T-helper 1 cell treated with Interleukin-12 subunit alpha and Interleukin-12 subunit beta and Interleukin-4 antibody, amounts not matched to agents 30 ng/mL and 1 ng/mL, for 36 hours (primary cell): Measurements from ENCODE around the gene LRP3. TPM values are rescaled to one million over a fixed set of nuclear protein-coding genes. Genes with fewer than 3 reads are reported as not detected.
"Not testable (repeated sequence)": the region's sequence is repeated elsewhere in the genome, so short reads cannot be mapped to it uniquely, and the experiment has no call there.

Experiments used
- intact Hi-C: fragments of 100-400 bp; cut with micrococcal nuclease; formaldehyde crosslinking; loops from one replicate; pipeline ENCODE4 v1.15.1; 2024
- total RNA-seq: library from RNA; stranded (reverse); gene quantifications from 2 replicates; pipeline ENCODE4 v1.2.3, GENCODE V29; 2022

The LRP3 gene
- total RNA-seq, 1 donor from 2014 or later: 0.05 TPM

DNA sequence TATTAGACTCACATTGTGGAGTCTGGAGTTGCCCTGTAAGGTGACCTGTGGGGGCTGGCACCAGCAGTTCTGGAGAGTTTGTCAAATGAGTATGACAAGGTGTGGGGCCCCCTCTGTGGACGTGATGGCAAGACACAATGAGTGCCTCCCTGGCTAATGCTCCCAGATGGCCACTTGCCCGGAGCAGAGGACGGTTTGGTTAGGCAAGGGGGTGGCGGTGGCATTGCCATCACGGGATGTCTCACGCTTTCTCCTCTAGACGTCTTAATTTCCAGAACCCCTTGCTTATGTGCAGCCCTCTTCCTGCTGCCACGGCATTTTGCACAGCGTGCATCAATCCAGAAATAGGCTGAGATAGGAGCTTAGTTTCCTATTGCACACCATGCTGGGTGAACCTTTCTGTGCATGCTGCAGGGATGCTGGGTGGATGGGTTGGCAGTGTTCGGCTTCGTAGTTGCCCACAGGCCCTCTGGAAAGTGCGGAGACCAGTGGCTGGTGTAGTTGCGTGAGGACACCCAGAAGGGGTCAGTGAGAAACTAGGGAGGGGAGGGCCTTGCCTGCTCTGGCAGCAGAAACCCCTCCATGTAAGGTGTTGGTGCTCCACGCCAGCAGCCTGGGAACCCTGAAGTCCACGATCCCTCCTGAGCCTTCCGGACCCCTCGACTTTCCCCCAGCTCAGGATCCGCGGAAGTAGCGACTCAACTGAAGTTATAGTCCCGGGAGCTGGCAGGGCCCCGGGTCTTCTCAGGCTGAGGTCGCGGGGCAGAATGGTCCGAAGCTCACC, 18.1 kb upstream of the LRP3 start:
- intact Hi-C loops: loop anchor here (2.0 to 5.0 kb wide), 6 partner anchors 95 to 1961 kb away; partner anchors contain the start of genes DPY19L3, GPATCH1 and ZNF507

DNA sequence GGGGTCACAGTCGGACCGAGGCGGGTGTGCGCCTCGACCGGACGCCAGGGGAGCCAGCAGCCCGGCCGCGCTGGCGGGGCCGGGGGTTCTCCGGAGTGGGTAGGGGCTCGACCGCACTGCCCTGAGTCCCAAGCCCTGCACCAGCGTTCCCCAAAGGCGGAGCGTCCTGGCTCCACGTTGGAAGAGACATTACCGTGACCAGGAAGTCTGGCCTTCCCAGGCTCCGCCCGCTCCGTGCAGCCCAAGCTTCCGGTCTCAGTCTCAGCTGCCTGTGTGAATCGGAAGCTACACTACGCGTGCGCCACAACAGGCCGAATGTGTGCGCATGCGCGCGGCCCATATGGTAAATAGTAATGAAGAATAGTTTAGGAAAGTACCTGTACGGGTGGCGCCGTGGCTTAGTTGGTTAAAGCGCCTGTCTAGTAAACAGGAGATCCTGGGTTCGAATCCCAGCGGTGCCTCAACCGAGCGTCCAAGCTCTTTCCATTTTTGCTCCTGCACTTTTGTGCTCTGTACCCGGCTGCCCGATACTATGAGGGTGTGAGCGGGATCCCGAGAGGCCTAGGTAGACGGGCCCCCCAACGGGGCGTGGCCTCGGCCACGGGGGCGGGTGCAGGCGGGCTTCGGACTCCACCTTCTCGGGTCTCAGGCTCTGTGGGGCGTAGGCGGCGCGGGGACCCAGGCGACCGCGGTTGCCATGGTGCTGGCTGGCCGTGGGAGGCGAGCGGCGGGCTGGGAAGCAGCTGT, 17.3 kb upstream of the LRP3 start:
- intact Hi-C loops: loop anchor here (1.0 to 5.0 kb wide), 16 partner anchors 17 to 1962 kb away; partner anchors contain the start of genes ANKRD27, CEBPG, DPY19L3 and FAAP24

DNA sequence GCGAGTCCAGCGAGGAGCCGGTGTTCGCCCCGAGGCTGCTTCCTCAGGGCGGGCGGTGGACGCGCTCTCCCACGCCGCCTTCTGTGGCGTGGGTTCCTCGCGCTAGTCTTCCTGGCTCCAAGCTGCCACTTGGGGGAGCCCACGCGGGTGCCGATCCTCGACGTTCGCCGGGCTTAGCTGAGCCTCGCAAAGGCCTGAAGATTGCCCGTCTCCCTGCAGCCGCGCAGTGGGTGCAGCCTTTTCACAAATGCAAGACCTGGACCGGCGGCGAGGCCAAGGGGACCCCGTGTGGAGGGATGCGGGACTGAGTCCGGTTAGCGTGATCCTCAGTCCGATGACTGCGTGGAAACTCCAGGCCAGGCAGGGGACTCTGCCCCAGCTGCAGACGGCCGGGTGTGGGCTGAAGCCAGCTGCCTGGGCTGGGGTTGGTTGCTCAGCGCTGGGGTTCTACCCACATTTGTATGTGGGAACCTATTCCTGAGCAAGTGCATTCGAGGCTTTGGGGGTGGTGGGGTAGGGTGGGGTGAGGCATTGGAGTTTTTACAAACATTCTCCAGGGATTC, 16.6 kb upstream of the LRP3 start:
- intact Hi-C loops: loop anchor here (1.0 to 5.0 kb wide), 16 partner anchors 17 to 1963 kb away; partner anchors contain the start of genes ANKRD27, CEBPG, DPY19L3 and FAAP24

DNA sequence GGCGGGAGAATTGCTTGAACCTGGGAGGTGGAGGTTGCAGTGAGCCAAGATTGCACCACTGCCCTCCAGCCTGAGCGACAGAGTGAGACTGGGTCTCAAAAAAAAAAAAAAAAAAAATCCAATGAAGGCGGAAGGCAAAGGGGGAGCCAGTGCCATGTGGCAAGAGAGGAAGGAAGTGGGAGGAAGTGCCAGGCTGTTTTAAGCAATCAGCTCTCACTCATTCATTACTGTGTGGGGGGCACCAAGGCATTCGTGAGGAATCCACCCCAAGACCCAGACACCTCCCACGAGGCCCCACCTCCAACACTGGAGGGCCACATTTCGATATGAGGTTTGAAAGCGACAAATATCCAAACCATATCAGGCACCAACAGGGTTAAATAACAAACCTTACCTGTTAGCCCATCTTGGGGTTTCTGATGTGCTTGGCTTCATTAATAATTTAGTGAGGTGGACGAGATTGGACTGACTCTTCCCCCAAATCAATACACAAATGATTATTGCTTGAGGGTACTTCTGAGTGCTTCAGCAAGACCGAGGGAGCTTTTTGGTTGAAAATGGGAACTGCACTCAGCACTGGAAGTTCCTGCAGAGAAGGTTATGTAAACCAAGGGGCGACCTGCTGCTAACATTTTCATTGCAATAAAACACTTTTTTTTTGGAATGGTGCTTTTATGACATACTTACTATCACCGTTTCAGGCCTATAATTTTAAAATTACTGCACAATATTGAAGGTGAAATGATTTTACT, 7.5 kb upstream of the LRP3 start:
- intact Hi-C loops: no loop called here

DNA sequence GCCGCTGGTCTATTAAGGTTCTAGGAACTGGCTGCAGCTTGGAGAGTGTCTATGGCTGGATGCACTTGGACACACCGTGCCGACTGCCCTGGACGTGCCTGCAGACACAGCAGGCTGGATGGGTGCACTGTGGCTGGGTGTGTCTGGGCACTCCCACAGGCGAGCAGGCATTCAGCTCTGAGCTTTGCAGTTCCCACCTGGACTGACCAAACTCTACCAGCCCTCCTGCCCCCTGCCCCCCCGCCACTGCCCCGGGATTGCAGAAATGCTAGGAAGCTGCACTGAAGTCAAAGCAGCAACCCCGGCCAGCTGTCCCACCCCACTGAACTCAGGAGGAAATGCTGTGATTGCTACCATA, 7.0 kb upstream of the LRP3 start:
- intact Hi-C loops: no loop called here

DNA sequence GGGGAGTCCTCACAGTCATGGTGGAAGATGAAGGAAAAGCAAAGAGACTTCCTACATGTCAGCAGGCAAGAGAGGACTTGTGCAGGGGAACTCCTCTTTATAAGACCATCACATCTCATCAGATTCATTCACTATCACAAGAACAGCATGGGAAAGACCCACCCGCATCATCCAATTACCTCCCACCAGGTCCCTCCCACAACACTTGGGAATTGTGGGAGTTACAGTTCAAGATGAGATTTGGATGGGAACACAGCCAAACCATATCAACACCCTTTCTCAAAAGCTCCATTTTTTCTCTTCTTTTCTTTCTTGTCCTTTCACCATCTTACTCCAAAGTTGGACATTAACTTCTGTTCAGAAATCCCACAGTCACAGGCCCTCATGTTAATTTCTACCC, 4.7 kb upstream of the LRP3 start:
- intact Hi-C loops: no loop called here

DNA sequence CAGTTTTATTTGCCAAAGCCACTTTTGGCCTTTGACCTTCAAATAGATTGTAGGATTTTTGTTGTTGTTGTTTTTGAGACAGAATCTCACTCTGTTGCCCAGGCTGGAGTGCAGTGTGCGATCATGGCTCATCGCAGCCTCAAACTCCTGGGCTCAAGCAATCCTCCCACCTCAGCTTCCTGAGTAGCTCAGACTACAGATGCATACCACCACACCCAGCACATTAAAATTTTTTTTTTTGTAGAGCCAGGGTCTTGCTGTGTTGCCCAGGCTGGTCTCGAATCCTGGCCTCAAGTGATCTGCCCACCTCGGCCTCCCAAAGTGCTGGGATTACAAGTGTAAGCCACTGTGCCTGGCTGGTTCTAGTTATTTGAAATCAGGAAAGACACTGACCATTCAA, 3.0 kb upstream of the LRP3 start:
- intact Hi-C loops: not testable (repeated sequence)

DNA sequence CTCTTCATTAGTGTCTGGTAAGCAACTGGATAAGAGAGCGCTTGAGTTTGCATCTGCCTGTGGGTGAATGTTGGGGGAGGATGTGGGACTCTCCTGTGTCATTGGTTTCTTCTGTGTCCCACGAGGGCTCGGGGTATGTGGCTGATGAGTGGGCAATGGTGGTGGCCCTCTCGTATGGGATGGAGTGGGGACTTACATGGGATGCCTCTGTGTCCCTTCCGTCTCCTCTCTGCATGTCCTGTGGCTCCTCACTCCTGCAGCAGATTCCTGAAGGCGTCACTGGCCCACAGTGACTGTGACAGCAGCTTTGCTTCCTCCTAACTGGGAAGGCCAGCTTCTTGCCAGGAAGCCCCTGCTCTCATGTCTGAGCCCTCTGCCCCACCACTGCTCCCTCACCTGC, 2.6 kb upstream of the LRP3 start:
- intact Hi-C loops: no loop called here

DNA sequence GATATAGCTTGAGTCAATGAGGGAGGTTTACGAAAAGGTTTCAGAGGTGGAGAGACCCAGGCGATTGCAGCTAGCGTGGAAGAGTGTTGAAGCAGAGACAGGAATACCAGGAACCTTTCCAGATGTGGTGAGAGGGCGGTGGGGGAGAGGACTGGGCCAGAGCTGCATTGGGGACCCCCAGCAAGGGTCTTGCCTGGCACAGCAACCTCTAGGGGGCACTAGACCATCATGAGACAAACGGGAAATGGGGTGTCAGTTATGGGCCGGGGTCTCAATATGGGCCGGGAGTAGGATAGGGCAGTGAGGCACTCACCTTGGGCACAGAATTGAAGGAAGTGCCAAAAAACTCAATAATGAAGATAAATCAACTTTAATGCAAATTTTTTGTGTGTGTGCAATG, 2.1 kb upstream of the LRP3 start:
- intact Hi-C loops: no loop called here

DNA sequence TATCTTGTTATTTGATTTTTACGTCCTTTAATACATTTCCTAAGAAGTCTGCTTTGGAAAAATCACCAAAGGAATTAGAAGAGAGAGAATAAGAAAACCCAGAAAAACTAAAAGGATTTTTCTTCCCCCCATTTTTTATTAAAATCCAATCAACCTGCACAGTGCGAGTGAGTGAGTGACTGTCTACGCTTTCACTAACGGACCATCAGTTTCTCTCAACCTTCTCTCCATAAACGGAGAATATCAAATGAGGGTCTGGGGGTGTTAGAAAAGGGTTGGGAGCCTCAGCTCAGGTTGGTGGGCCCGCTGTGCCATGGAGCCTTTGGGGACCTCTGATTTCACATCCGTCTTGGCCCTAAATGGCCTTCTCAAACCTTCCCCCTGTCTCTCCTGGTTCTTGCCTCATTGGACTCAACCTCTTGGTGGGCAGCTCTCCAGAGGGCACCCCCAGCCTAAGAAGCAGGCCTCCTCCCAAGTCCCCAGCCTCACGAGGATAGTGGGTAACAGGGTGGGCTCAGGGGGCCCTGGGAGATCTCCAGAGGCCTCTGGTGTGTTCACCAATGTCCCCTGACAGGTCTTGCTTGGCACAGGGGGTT, 763 bp upstream of the LRP3 start:
- intact Hi-C loops: no loop called here

DNA sequence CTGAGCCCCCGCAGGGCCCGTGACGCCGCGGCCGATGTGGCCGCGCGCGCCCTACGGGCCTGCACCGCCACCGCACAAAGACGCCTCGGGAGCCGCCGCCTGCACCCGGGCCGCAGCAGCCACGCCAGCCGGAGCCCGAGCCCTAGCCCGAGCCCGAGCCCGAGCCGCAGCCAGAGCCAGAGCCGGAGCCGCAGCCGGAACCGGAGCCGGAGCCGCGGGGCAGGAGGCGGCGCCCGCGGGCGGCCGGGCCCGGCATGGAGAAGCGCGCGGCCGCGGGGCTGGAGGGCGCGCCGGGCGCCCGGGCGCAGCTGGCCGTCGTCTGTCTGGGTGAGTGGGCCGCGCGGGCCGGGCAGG, 379 bp downstream of the LRP3 start:
- intact Hi-C loops: no loop called here

DNA sequence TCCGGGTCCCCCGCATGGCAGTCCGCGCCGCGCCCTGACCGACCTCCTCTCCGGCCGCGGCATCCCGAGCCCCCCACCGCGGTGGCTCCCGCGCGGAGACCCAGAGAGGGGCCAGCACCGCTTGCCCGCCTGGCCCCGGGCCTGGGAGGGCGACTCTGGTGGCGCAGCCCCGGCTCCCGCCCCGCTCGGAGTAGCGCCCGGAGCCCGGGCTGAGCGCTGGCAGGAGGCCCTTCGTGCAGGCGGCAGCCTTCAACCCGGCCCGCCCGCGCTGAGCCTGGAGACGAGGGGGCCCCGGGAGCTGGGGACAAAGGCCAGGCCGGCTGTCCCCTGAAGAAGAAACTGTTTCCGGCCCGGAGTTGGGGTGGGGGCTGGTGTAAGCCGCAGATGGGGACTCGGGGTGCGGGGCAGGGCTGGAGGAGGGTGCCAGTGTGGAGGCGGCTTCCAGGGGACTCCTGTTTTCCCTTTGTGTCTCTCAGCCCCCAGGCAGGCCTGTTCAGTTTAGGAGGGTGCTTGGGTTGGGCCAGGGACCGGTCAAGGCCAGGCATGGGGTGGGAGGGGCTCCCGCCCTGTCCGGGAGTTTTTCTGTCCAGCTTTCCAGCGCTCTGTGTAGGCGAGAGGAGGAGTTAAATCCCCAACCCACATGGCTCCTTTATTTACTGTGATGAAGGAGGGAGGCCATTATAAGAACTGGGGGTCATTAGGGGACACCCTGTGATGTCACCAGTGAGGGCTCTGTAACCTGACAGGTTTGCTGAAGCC, 935 bp downstream of the LRP3 start:
- intact Hi-C loops: no loop called here

DNA sequence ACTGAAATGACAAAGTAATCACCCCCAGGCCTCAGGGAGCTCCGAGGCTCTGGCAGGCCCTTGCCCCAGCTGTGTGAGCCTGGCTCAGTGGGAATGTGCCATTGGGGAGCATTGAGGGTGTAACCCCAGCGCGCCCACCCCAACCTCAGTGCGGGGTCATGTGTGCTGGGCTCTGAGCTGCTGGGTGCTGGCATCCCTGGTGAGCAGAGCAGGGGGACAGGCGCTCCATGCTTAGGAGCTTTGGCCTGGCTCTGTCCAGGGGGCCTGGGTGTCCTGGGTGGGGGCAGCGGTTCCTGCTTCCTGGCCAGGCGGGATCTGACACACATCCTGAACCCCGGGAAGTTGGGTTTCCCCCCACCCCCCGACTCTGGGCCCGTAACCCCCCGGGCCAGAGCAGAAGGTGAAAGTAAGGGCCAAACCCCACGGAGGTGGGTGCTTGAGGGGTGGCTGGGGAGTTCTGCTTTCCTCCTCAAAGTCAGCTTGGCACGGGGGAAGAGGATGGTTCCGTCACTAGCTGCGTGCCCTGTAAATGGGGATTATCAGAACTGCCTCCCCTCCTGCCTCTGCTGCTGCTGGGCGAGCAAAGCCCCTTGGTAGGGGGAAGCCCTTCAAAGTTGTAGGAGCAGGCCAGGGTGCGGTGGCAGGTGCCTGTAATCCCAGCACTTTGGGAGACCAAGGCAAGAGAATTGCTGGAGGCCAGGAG, 1.7 kb downstream of the LRP3 start:
- intact Hi-C loops: no loop called here

DNA sequence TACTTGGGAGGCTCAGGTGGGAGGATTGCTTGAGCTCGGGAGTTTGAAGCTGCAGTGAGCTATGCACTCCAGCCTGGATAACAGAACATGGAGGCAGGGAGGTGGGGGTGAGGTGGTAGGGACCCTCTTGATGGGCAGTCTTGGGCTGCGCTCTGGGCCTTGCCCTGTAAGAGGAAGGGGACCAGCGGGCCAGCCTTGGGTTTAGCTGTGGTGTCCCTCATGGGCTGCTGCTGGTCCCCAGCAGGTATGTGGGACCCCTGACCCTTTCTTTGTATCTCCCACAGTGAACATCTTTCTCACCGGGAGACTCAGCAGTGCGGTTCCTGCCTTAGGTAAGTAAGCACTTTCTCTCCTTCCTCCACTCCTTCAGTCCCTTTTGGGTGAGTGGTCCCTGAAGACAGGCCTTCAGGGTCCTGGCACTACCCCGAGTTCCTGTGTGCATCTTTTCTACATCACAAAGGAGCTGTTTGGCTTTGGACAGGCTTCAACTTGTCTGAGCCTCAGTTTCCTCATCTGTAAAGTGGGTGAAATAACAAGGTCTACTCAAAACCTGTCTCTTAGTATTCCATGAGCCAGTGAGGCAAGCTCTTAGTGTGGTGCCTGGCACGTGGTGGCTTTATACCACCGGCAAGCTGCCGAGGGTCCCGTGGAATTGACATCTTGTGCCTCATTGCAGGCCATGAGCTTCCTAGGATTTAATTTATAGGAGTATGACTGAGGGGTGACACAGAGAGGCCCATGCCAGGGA, 2.5 kb downstream of the LRP3 start:
- intact Hi-C loops: no loop called here

DNA sequence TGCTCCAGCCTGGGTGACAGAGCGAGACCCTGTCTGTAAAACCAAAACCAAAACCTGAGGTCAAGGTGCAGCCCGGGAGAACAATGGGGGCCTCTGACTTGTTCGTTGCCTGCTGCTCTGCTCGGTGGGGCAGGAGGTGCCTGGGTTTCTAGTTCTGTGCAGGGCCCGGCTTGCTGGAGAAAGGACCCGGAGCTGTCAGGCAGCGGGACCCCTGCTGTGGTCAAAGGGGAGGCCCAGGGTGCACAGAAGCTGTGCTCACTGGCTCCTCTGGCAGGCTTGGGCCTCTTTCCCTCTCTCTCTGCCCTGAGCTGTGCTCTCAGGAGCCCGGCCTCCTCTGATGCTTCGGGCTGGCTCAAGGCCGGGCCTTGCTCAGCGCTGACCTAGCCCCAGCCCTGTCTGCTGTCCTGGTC, 3.5 kb downstream of the LRP3 start:
- intact Hi-C loops: no loop called here

DNA sequence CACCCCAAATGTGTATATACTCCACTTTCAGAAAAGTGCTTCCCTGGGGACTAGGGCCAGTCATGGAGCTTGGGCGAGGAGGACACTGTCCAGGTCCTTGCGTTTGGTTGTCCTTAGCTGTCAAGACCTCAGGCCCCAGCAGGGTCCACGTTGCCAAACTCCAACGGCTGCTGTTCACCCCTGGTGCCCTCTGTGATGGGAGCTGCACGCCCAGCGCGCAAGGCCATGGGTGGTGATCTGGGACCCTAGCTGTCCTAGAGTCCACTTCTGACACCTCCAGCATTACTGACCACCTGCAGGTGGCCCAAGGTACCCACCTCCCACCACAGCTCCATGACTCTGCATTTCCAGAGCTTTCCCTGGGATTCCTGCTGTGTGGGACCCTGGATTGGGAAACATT, 4.0 kb downstream of the LRP3 start:
- intact Hi-C loops: no loop called here

DNA sequence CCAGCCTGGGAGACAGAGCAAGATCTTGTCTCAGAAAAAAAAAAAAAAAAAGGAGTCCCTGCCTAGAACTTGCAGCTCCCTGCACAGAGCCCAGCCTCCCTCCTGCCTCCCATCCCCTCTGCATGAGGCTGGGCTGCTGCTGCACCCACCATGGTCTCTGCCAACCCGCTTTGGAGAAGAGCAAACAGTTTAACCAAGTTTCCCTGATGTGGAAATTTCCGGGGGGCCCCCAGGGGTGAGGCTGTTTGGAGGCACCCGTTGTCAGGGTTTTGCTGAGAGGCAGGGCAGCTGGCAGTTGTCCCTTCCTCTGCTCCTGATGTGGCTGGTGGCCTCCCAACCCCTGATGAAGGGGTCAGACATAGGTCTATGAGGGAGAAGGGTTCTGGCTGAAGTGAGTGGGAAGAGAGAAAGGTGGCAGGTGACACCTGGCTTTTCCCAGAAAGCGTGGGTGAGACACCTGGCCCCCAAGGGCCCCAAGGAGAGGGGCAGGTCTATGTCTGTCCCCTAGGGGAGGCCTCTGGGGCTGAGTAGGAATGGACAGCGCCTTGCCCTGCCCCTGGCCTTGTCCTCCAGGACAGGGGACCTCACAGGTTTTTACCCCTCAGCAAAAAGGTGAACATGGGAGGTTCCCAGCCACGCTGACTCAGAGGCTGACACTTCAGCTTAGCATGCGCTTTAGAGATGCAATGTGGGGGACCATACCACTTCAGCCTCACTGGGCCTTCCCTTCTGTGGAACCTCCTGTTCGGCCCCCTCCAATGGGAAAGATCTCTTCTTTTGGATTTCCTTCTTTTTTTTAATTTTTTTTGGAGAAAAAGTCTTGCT, 5.5 kb downstream of the LRP3 start:
- intact Hi-C loops: no loop called here

DNA sequence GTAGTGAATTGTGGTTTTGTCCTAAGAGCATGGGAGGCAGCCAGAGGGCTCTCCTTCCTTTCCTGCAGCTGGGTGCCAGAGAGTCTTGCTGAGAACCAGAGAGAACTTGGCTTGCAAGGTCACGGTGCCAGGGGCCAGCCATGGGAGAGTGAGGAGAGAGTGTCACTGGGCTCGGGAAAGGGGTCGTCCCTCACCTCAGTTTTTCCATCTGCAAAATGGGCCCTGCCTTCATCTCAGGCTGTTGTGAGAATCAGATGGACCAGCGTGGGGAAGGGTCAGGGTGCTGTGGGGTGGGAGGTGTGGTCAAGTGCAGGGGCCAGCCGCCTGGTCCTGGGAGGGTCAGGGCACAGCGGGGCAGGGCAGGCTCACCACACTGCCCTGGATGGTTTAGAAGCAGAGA, 7.3 kb downstream of the LRP3 start:
- intact Hi-C loops: no loop called here
